ENCODE measurements around the gene CARNS1.

CARNS1 gene

GRCh38 chr11:67415501-67416304 is at the start of gene CARNS1:
Gene CARNS1 (plus strand): TSS chr11:67415678. CDS start chr11:67416200, 522 bp downstream.
- ATAC-seq, result no peak
- no peak for TF ChIP-seq TCF4 (CRISPR knock-in tag; IDR thresholded peaks at IDR 0.05; ENCODE audit: borderline replicate concordance)
- TF ChIP-seq ZNF70 (CRISPR knock-in tag; IDR thresholded peaks at IDR 0.05), result no peak
- no peak for TF ChIP-seq TSHZ2 (CRISPR knock-in tag; IDR thresholded peaks at IDR 0.05)
- no peak for TF ChIP-seq ZNF8 (CRISPR knock-in tag; IDR thresholded peaks at IDR 0.05)
- TF ChIP-seq OSR1 (CRISPR knock-in tag; IDR thresholded peaks at IDR 0.05), result no peak
- TF ChIP-seq CSDC2 (CRISPR knock-in tag; IDR thresholded peaks at IDR 0.05), result no peak
- TF ChIP-seq ARNTL (CRISPR knock-in tag; IDR thresholded peaks at IDR 0.05; ENCODE audit: borderline replicate concordance, low read depth), result no peak
- no peak for TF ChIP-seq ZC3H10 (CRISPR knock-in tag; IDR thresholded peaks at IDR 0.05)
- no peak for TF ChIP-seq GLIS3 (CRISPR knock-in tag; IDR thresholded peaks at IDR 0.05)
- no peak for TF ChIP-seq CSRNP3 (CRISPR knock-in tag; IDR thresholded peaks at IDR 0.05)
- TF ChIP-seq ESRRG (CRISPR knock-in tag; IDR thresholded peaks at IDR 0.05), result no peak
- no peak for TF ChIP-seq RARB (CRISPR knock-in tag; IDR thresholded peaks at IDR 0.05)
- TF ChIP-seq ISL1 (CRISPR knock-in tag; IDR thresholded peaks at IDR 0.05), result no peak
- TF ChIP-seq ZFP3 (CRISPR knock-in tag; IDR thresholded peaks at IDR 0.05), result no peak
- TF ChIP-seq POU6F1 (CRISPR knock-in tag; IDR thresholded peaks at IDR 0.05; ENCODE audit: borderline replicate concordance, low read depth), result no peak

- ATAC-seq, result no peak
- no peak for TF ChIP-seq SNAI2 (CRISPR knock-in tag; IDR thresholded peaks at IDR 0.05)
- no peak for TF ChIP-seq ZNF70 (CRISPR knock-in tag; IDR thresholded peaks at IDR 0.05)
- no peak for TF ChIP-seq CSDC2 (CRISPR knock-in tag; IDR thresholded peaks at IDR 0.05)
- TF ChIP-seq ZNF8 (CRISPR knock-in tag; IDR thresholded peaks at IDR 0.05), result no peak
- no peak for TF ChIP-seq POU6F1 (CRISPR knock-in tag; IDR thresholded peaks at IDR 0.05; ENCODE audit: borderline replicate concordance, low read depth)
These were observed 49.6 kb upstream of the CARNS1 start for GRCh38 chr11:67365736-67366444.

GRCh38 chr11:67366546-67366945 is 48.9 kb upstream of the CARNS1 start:
- ATAC-seq, result no peak

More at GRCh38 chr11:67366546-67366945, 48.9 kb upstream of the CARNS1 start:
- TF ChIP-seq TSHZ2 (CRISPR knock-in tag; IDR thresholded peaks at IDR 0.05) (no peak), ZNF565 (CRISPR knock-in tag; conservative IDR thresholded peaks at IDR 0.05; ENCODE audit: low read depth) (no peak), TCF4 (CRISPR knock-in tag; IDR thresholded peaks at IDR 0.05; ENCODE audit: borderline replicate concordance) (no peak), ESRRG (CRISPR knock-in tag; IDR thresholded peaks at IDR 0.05) (no peak), ZNF70 (CRISPR knock-in tag; IDR thresholded peaks at IDR 0.05) (no peak), GLIS3 (CRISPR knock-in tag; IDR thresholded peaks at IDR 0.05) (no peak)

Measured in SK-N-SH treated with all-trans-retinoic acid at 6 μM for 48 hours (cell line).